Ovary (tissue), 9 donors: Measurements from ENCODE around the gene TNFRSF25. TPM values are rescaled to one million over a fixed set of nuclear protein-coding genes. Genes with fewer than 3 reads are reported as not detected.

Experiments used
- DNase-seq, 5 donors: peaks; one replicate each; pipeline ENCODE4 v3.0.0-alpha.2; 2019 to 2020
- H3K27ac ChIP-seq, 2 donors: fragments of 200-600 bp; one replicate each; pipeline versions ENCODE4 v1.5.1 to v1.8.0; 2019 to 2022
- H3K27me3 ChIP-seq: fragments of 200-600 bp; one replicate; pipeline ENCODE4 v1.8.0; 2022
- H3K36me3 ChIP-seq: fragments of 200-600 bp; sonication (generic); one replicate; pipeline ENCODE4 v1.5.1; 2019
- H3K4me1 ChIP-seq: one replicate; pipeline ENCODE4 v1.8.1; 2013; ENCODE audit warnings: mild to moderate bottlenecking, moderate library complexity; ENCODE audit not compliant: insufficient read depth
- H3K4me3 ChIP-seq: fragments of 200-600 bp; sonication (generic); one replicate; pipeline ENCODE4 v1.5.1; 2017
- H3K9me3 ChIP-seq, 2 donors: fragments of 200-600 bp in 1 of 2; sonication (generic) in 1 of 2; one replicate each; pipeline versions ENCODE4 v1.5.1 to v1.8.1; 2013 to 2019; ENCODE audit warnings: mild to moderate bottlenecking in 1 of 2, moderate library complexity in 1 of 2
- EP300 ChIP-seq: sonication (generic); formaldehyde crosslinking; IDR thresholded peaks from one replicate; pipeline ENCODE4 v1.6.1; 2017; ENCODE audit warnings: antibody characterized with exemption
- POLR2A ChIP-seq: fragments of 450-650 bp; IDR thresholded peaks from one replicate; pipeline ENCODE4 v1.6.1; 2017; ENCODE audit warnings: antibody characterized with exemption, mild to moderate bottlenecking, moderate library complexity
- WGBS, 3 donors: extraction: QIAGEN DNeasy Blood & Tissue Kit in 1 of 3; methylation state at CpG; one replicate each; pipeline versions ENCODE4 v1.1.5 to v1.1.7; 2013 to 2017; 5-methylcytosine and 5-hydroxymethylcytosine counted together
- intact Hi-C, 4 donors: fragments of 100-400 bp; cut with DNase I; formaldehyde crosslinking; loops; one replicate each; pipeline versions ENCODE4 v1.11.0 to v1.15.1; 2022 to 2023
- polyA plus RNA-seq, 2 donors: library from polyadenylated mRNA; stranded (reverse); fragments of 200-250 nt in 1 of 2; fragments of 350-450 nt in 1 of 2; fragmentation: Illumina TruSeq in 1 of 2; extraction: RNeasy Lipid Tissue Mini Kit (QIAGEN cat#74804) in 1 of 2; gene quantifications; one replicate each; pipeline ENCODE4 v1.2.3, GENCODE V29; 2013 to 2014
- total RNA-seq, 7 donors: library from RNA; depleted of rRNA in 2 of 7; stranded (reverse); fragments of >200 nt in 2 of 7; fragmentation: NEBNext Ultra II Directional in 3 of 7; extraction: Animal tissue kit (Norgen Biotek cat#: 25700) in 3 of 7; gene quantifications; one replicate each; pipeline versions ENCODE4 v1.1.0 to v1.2.4, GENCODE V29; 2016 to 2023
- TF ChIP-seq, protein P1 (sequence below), 3 donors: fragments of 450-650 bp in 2 of 3; fragments of 200-600 bp in 1 of 3; IDR thresholded peaks; one replicate each; pipeline versions ENCODE4 v1.5.1 to v1.8.0; 2016 to 2022; ENCODE audit warnings: antibody characterized with exemption in 3 of 3, mild to moderate bottlenecking in 1 of 3
- donor health status: DM: no; HTN: no; CAD: no; lungs with moderate emphysema.
- donor health status: DM: no; HTN: no; CAD: no.
- donor health status: Bipolar disorder and iron deficiency.
- donor health status: DM: yes; HTN: yes; CAD: no.
- donor health status: DM: no; HTN: no; CAD: no.
- donor health status: DM: yes; HTN: yes; CAD: no.

The TNFRSF25 gene
- total and polyA plus RNA-seq, 9 donors: 1.7 to 13.1 (median 7.7) TPM

GRCh38 chr1:6467744-6468688, 2.0 kb upstream of the TNFRSF25 start:
- H3K4me3 ChIP-seq: no peak overlapping the region
- TF ChIP-seq, protein P1, sequence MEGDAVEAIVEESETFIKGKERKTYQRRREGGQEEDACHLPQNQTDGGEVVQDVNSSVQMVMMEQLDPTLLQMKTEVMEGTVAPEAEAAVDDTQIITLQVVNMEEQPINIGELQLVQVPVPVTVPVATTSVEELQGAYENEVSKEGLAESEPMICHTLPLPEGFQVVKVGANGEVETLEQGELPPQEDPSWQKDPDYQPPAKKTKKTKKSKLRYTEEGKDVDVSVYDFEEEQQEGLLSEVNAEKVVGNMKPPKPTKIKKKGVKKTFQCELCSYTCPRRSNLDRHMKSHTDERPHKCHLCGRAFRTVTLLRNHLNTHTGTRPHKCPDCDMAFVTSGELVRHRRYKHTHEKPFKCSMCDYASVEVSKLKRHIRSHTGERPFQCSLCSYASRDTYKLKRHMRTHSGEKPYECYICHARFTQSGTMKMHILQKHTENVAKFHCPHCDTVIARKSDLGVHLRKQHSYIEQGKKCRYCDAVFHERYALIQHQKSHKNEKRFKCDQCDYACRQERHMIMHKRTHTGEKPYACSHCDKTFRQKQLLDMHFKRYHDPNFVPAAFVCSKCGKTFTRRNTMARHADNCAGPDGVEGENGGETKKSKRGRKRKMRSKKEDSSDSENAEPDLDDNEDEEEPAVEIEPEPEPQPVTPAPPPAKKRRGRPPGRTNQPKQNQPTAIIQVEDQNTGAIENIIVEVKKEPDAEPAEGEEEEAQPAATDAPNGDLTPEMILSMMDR (IDR thresholded peaks at IDR 0.05): no peak
- no peak for TF ChIP-seq EP300
- TF ChIP-seq POLR2A: no peak
- intact Hi-C loops: no loop called here
- no peaks in the 10 kb centered on the region for H3K36me3 ChIP-seq
- no peaks in the 10 kb centered on the region for H3K4me1 ChIP-seq
- no peak overlapping the region for H3K27ac ChIP-seq
- H3K9me3 ChIP-seq: no peaks in the 10 kb centered on the region
- no peak for DNase-seq
- WGBS, 3 donors: 88 to 94% (median 89%) methylated on average over 29 to 30 of the region's 30 CpGs
- no peaks in the 10 kb centered on the region for H3K27me3 ChIP-seq

- WGBS, 3 donors: 96 to 98% (median 97%) methylated on average over 12 of the region's 12 CpGs
- intact Hi-C loops: no loop called here
- H3K36me3 ChIP-seq: no peaks in the 10 kb centered on the region
Measured at GRCh38 chr1:6467224-6467623, 1.3 kb upstream of the TNFRSF25 start.

GRCh38 chr1:6466751-6467150, 778 bp upstream of the TNFRSF25 start:
- WGBS, 3 donors: 86 to 95% (median 92%) methylated on average over 5 of the region's 5 CpGs
- Histone ChIP-seq H3K36me3 (no peaks in the 10 kb centered on the region), H3K27me3 (no peaks in the 10 kb centered on the region), H3K4me1 (no peaks in the 10 kb centered on the region), H3K4me3 (no peak overlapping the region), H3K9me3 (no peaks in the 10 kb centered on the region), H3K27ac (no peak overlapping the region)
- DNase-seq: no peak
- intact Hi-C loops: no loop called here
- TF ChIP-seq POLR2A (no peak), EP300 (no peak)
- TF ChIP-seq, protein P1 (IDR thresholded peaks at IDR 0.05): no peak

More at GRCh38 chr1:6467224-6467623, 1.3 kb upstream of the TNFRSF25 start:
- Histone ChIP-seq H3K4me1 (no peaks in the 10 kb centered on the region), H3K9me3 (no peaks in the 10 kb centered on the region), H3K27ac (no peak overlapping the region), H3K4me3 (no peak overlapping the region), H3K27me3 (no peaks in the 10 kb centered on the region)
- TF ChIP-seq EP300: no peak
- TF ChIP-seq, protein P1 (IDR thresholded peaks at IDR 0.05): no peak
- TF ChIP-seq POLR2A: no peak
- DNase-seq: no peak

DNA sequence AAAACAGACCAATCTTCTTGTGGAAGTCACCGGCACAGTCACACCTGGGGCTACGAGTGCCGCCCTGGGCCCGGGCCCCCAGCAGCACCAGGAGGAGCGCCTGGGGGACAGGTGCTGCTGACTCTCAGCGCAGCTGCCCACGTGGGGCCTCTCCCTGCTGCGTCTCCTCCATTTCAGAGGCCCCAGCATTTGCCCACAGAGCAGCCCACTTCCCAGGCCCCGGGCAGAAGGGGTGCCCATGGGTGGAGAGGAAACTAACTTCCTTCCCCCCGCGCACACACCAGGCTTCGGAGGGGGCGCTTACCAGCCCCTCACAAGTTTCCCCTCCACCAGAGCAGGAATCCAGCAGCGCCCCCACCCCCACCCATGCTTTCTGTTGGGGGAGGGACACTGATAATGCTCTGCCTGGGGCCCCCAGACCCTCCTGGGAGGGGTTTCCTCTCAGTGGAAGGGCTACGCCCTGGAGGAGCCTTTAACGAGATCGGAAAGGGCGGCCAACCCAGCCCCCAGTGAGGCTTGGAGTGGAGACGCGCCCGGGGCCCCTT, 440 bp downstream of the TNFRSF25 start:
- no peak for DNase-seq
- no peaks in the 10 kb centered on the region for H3K27me3 ChIP-seq
- intact Hi-C loops: no loop called here
- no peak overlapping the region for H3K27ac ChIP-seq
- H3K4me3 ChIP-seq: no peak overlapping the region
- H3K9me3 ChIP-seq: no peaks in the 10 kb centered on the region
- peaks cover 3% of the 10 kb centered on the region for H3K4me1 ChIP-seq
- no peak for TF ChIP-seq EP300
- no peak for TF ChIP-seq POLR2A
- TF ChIP-seq, protein P1 (IDR thresholded peaks at IDR 0.05): no peak
- WGBS, 3 donors: 75 to 76% (median 75%) methylated on average over 16 to 21 of the region's 21 CpGs
- H3K36me3 ChIP-seq: no peaks in the 10 kb centered on the region
